CD4-positive, alpha-beta memory T cell (primary cell): ENCODE results near the gene SIVA1. TPM values are rescaled to one million over a fixed set of nuclear protein-coding genes. Genes with fewer than 3 reads are reported as not detected.
A peak's percentile ranks its signal among the peaks of the same experiment; 100 is the strongest.

ENCODE experiments used
- CTCF ChIA-PET: fragments of 350-600 bp; sonication (Branson Sonifier 250); formaldehyde crosslinking; loops from one replicate; lab custom pipeline; 2021; ENCODE audit warnings: inconsistent platforms; ENCODE audit not compliant: partially characterized antibody; lab: Charles Lee
- POLR2A ChIA-PET: fragments of 350-600 bp; sonication (Branson Sonifier 250); formaldehyde crosslinking; loops from one replicate; lab custom pipeline; 2021; ENCODE audit not compliant: partially characterized antibody; lab: Charles Lee
- DNase-seq, 5 donors: peaks; one replicate each; pipeline versions ENCODE4 v3.0.0 to v3.0.0-alpha.2; 2020 to 2022; ENCODE audit warnings: mixed read lengths in 1 of 5
- H3K27ac ChIP-seq: one replicate; pipeline ENCODE4 v1.7.0; 2013; ENCODE audit warnings: low read depth, low read length
- H3K27me3 ChIP-seq: 2 replicates; pipeline ENCODE4 v1.7.0; 2013; ENCODE audit warnings: mild to moderate bottlenecking, low read length, moderate library complexity; ENCODE audit not compliant: insufficient read depth
- H3K36me3 ChIP-seq: 2 replicates; pipeline ENCODE4 v1.7.0; 2013; ENCODE audit warnings: mild to moderate bottlenecking, low read length, moderate library complexity; ENCODE audit not compliant: insufficient read depth
- H3K4me1 ChIP-seq: 2 replicates; pipeline ENCODE4 v1.7.0; 2013; ENCODE audit warnings: mild to moderate bottlenecking, low read length, moderate library complexity; ENCODE audit not compliant: insufficient read depth
- H3K4me3 ChIP-seq, 2 donors: one replicate each; pipeline ENCODE4 v1.7.0; 2013; ENCODE audit warnings: low read length in 2 of 2, mild to moderate bottlenecking in 1 of 2
- H3K9me3 ChIP-seq, 2 donors: one replicate each; pipeline ENCODE4 v1.7.0; 2013; ENCODE audit warnings: low read length in 2 of 2, control low read depth in 1 of 2; ENCODE audit not compliant: control insufficient read depth in 1 of 2
- H3K27ac Mint-ChIP-seq, 7 donors: one replicate each; pipeline ENCODE4 v1.8.0; 2020 to 2021; ENCODE audit warnings: mixed read lengths in 7 of 7, mild to moderate bottlenecking in 6 of 7, inconsistent platforms in 3 of 7, moderate library complexity in 3 of 7
- H3K27me3 Mint-ChIP-seq, 2 donors: one replicate each; pipeline ENCODE4 v1.8.0; 2020 to 2021; ENCODE audit warnings: mixed read lengths in 2 of 2
- H3K36me3 Mint-ChIP-seq, 2 donors: one replicate each; pipeline ENCODE4 v1.8.0; 2020 to 2021; ENCODE audit warnings: mixed read lengths in 2 of 2, inconsistent platforms in 1 of 2, mild to moderate bottlenecking in 1 of 2
- H3K4me1 Mint-ChIP-seq, 4 donors: one replicate each; pipeline ENCODE4 v1.8.0; 2020 to 2021; ENCODE audit warnings: mixed read lengths in 4 of 4, mild to moderate bottlenecking in 1 of 4
- H3K4me3 Mint-ChIP-seq, 8 donors: one replicate each; pipeline ENCODE4 v1.8.0; 2020 to 2021; ENCODE audit warnings: mixed read lengths in 8 of 8, mild to moderate bottlenecking in 7 of 8, moderate library complexity in 6 of 8, inconsistent platforms in 3 of 8
- H3K9me3 Mint-ChIP-seq, 8 donors: one replicate each; pipeline ENCODE4 v1.8.0; 2020 to 2021; ENCODE audit warnings: mixed read lengths in 8 of 8, mild to moderate bottlenecking in 5 of 8, inconsistent platforms in 3 of 8, moderate library complexity in 1 of 8
- intact Hi-C: fragments of 100-400 bp; cut with micrococcal nuclease; formaldehyde crosslinking; loops from one replicate; pipeline ENCODE4 v1.15.1; 2023
- polyA plus RNA-seq, 2 donors: library from polyadenylated mRNA; unstranded; fragments of 300-500 nt; fragmentation: Illumina TruSeq; gene quantifications; one replicate each; pipeline ENCODE4 v1.2.3, GENCODE V29; 2021
- total RNA-seq, 2 experiments: library from RNA; stranded (reverse); gene quantifications; one replicate each; pipeline ENCODE4 v1.2.3, GENCODE V29; 2021

SIVA1 gene
- total and polyA plus RNA-seq, 4 experiments from 2014 or later, result 69.3 to 266 (median 144) TPM

DNA sequence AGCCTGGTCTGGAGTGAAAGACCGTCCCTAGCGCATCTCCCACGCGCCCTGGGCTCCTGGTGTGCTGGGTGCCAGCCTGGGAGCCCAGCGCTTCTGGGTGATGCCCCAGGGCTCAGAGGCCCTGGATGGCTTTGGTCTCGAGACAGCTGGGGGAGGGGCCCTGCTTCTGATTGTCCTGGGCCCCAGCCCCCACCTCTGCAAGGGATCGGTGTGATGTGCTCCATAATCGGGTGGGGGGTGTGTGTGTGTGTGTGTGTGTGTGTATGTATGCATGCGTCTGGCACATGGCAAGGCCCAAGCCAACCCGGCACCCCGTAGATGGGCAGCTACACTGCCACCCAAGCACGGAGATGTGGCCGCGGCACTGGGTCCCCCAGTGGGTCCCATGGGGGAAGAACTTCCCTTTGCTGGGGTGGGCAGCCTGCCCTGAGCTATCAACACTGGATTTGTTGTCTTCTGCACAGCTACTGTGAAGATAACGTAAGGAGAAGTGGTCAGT, 51.0 kb downstream of the SIVA1 start:
- CTCF ChIA-PET, result no interaction called here
- H3K4me3 ChIP-seq, result no peak overlapping the region
- Mint-ChIP-seq H3K36me3 (peaks cover 0 to 2% of the 10 kb centered on the region in 2 donors), H3K27me3 (no peaks in the 10 kb centered on the region), H3K4me3 (peak overlapping the region in 1 of 8 donors; percentile 46), H3K9me3 (no peaks in the 10 kb centered on the region), H3K27ac (no peak overlapping the region), H3K4me1 (peaks cover 9 to 42% (median 24%) of the 10 kb centered on the region in 4 donors)
- H3K9me3 ChIP-seq, result no peaks in the 10 kb centered on the region
- DNase-seq, result peak in 1 of 5 donors; percentile 31
- peaks cover 26% of the 10 kb centered on the region for H3K4me1 ChIP-seq
- no peaks in the 10 kb centered on the region for H3K36me3 ChIP-seq
- POLR2A ChIA-PET, result interaction anchor here (0.9 kb wide), 1 partner anchor 9 kb away, joined by 3 read pairs; no protein-coding TSS in a partner anchor
- no peaks in the 10 kb centered on the region for H3K27me3 ChIP-seq
- intact Hi-C loops, result no loop called here
- no peak overlapping the region for H3K27ac ChIP-seq

DNA sequence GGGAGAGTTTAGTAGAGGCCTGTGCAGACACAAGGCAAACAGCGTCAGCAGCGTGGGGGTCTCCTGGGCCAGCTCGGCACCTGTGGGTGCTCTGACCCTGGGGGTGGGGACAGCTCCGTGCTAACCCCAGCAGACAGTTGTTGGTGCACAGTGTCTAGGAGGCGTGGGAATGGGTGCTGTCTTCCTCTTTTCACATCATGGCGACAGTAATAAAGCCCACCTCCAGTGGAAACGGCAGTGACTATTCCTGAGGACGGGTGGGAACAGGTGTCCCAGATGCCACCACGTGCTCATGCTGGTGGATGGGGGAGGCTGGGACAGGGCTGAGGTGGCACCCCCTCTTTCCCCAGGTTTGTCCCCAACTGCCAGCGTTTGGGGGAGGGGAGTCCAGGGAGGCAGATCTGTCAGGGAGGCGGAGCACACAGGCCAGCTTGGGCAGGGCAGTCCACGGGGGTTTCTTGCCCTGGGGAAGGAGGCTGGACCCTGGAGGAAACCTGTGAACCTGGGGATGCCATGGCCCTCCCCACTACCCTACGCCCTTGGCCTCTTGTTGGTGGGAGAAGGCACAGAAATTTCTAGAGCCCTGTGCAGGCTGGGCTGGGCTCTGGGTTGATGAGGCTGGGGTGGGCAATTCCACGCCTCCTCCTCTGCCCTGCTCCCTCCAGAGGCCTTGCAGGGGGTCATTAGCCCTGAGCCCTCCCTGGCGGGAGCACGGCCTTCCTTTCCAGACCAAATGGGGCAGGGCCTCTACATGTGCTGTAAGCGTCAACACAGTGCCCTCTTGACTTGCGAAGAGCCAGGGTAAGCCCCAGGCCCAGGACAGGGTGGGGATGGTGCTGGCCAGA, 51.8 kb downstream of the SIVA1 start:
- H3K4me3 ChIP-seq, result no peak overlapping the region
- H3K27me3 ChIP-seq, result no peaks in the 10 kb centered on the region
- POLR2A ChIA-PET, result interaction anchor here (0.9 kb wide), 1 partner anchor 10 kb away, joined by 3 read pairs; no protein-coding TSS in a partner anchor
- no peak overlapping the region for H3K27ac ChIP-seq
- no peaks in the 10 kb centered on the region for H3K9me3 Mint-ChIP-seq
- peaks cover 4 to 35% (median 17%) of the 10 kb centered on the region in 4 donors for H3K4me1 Mint-ChIP-seq
- H3K27ac Mint-ChIP-seq, result no peak overlapping the region
- H3K4me3 Mint-ChIP-seq, result peak overlapping the region in 1 of 8 donors; percentile 46
- CTCF ChIA-PET, result no interaction called here
- H3K36me3 Mint-ChIP-seq, result peaks cover 0 to 2% of the 10 kb centered on the region in 2 donors
- no peaks in the 10 kb centered on the region for H3K27me3 Mint-ChIP-seq
- intact Hi-C loops, result no loop called here
- no peaks in the 10 kb centered on the region for H3K9me3 ChIP-seq
- peak in 1 of 5 donors; percentile 34 for DNase-seq
- peaks cover 26% of the 10 kb centered on the region for H3K4me1 ChIP-seq
- H3K36me3 ChIP-seq, result no peaks in the 10 kb centered on the region

- Mint-ChIP-seq H3K4me1 (peaks cover 4 to 32% (median 15%) of the 10 kb centered on the region in 4 donors), H3K36me3 (peaks cover 0 to 2% of the 10 kb centered on the region in 2 donors), H3K27ac (no peak overlapping the region), H3K4me3 (no peak overlapping the region), H3K9me3 (no peaks in the 10 kb centered on the region), H3K27me3 (no peaks in the 10 kb centered on the region)
- Histone ChIP-seq H3K36me3 (no peaks in the 10 kb centered on the region), H3K27me3 (no peaks in the 10 kb centered on the region), H3K27ac (no peak overlapping the region), H3K4me3 (no peak overlapping the region), H3K4me1 (peaks cover 26% of the 10 kb centered on the region), H3K9me3 (no peaks in the 10 kb centered on the region)
- POLR2A ChIA-PET, result no interaction called here
- intact Hi-C loops, result no loop called here
- CTCF ChIA-PET, result no interaction called here
- peak in 1 of 5 donors; percentile 16 for DNase-seq
These were observed 52.4 kb downstream of the SIVA1 start for GRCh38 chr14:104805326-104805678.

DNA sequence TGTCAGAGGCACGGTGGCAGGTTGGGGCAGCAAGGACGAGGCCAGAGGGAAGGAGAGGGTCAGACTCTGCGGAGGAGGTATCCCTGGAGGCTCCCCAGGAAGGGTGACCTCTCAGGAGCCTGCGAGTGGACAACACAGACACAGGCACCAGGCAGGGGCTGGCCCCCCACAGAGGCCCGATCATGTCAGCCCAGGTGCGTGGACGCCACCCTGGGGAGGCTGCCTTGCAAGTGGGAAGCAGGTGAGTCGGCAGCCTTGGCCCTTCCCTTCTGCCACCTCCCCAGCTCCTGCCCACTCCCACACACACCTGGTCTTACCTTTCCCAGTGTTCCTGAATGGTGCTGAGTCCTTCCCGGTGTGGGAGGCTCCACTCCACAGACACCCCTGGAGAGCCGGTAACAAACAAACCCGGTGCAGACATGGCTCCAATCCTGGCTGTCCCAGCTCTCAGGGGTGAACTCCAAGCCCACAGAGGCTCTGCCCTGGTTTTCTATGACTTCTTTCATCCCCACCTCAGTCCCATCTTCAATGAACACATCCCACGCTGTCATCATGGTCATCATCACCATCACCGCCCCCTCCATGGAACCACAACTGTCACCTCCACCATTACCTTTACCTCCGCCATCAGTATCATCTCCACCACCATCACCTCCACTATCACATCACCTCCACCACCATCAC, 53.1 kb downstream of the SIVA1 start:
- peak in 1 of 5 donors; percentile 14 for DNase-seq
- Mint-ChIP-seq H3K9me3 (no peaks in the 10 kb centered on the region), H3K4me1 (peaks cover 4 to 32% (median 15%) of the 10 kb centered on the region in 4 donors), H3K27me3 (no peaks in the 10 kb centered on the region), H3K4me3 (no peak overlapping the region), H3K27ac (peak overlapping the region in 2 of 7 donors; percentile 19 to 30), H3K36me3 (peaks cover 0 to 2% of the 10 kb centered on the region in 2 donors)
- Histone ChIP-seq H3K4me1 (peaks cover 26% of the 10 kb centered on the region), H3K27me3 (no peaks in the 10 kb centered on the region), H3K9me3 (no peaks in the 10 kb centered on the region), H3K36me3 (no peaks in the 10 kb centered on the region), H3K27ac (no peak overlapping the region), H3K4me3 (no peak overlapping the region)
- POLR2A ChIA-PET, result no interaction called here
- CTCF ChIA-PET, result interaction anchor here (1.7 kb wide), 1 partner anchor 20 kb away, joined by 5 read pairs; no protein-coding TSS in a partner anchor
- intact Hi-C loops, result no loop called here

DNA sequence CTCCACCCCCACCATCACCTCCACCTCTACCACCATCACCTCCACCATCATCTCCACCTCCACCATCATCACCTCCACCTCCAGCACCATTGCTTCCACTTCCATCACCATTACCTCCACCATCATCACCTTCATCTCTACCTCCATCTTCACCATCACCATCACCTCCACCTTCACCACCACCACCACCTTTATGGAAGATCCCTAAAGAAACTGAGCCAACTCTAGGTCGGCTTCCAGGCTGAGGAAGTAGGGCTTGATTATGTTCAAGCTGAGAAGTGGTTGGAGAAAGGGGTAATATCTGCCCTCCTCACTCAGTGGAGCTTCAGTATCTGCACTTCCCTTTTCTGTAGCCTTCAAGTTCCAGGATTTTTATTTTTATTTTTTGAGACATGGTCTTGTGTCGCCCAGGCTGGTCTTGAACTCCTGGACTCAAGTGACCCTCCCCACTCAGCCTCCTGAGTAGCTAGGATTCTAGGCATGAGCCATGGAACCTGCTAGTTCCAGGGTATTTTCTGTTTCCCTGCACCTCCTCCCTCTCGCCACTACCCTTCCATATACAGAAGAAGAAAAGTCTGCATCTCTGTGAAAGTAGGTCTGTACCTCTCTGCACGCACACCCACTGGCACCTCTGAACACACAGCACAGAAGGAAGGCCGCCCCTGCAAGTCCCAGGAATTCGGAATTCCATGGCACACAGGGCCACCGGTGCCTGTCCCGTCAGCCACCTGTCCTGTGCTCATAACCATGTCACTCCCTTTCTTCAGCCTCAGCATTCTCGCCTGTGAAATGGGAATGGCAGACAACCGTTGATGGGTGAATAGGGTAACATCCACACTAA, 53.9 kb downstream of the SIVA1 start:
- Histone ChIP-seq H3K4me3 (no peak overlapping the region), H3K36me3 (no peaks in the 10 kb centered on the region), H3K27ac (no peak overlapping the region), H3K4me1 (peaks cover 20% of the 10 kb centered on the region), H3K9me3 (no peaks in the 10 kb centered on the region), H3K27me3 (no peaks in the 10 kb centered on the region)
- peak overlapping the region in 3 of 7 donors; percentile 19 to 62 (median 30) for H3K27ac Mint-ChIP-seq
- DNase-seq, result peak in 1 of 5 donors; percentile 11
- intact Hi-C loops, result no loop called here
- peaks cover 4 to 24% (median 11%) of the 10 kb centered on the region in 4 donors for H3K4me1 Mint-ChIP-seq
- ChIA-PET CTCF (interaction anchor here (1.7 kb wide), 1 partner anchor 19 kb away, joined by 5 read pairs; no protein-coding TSS in a partner anchor), POLR2A (no interaction called here)
- peaks cover 0 to 2% of the 10 kb centered on the region in 2 donors for H3K36me3 Mint-ChIP-seq
- H3K9me3 Mint-ChIP-seq, result no peaks in the 10 kb centered on the region
- no peak overlapping the region for H3K4me3 Mint-ChIP-seq
- H3K27me3 Mint-ChIP-seq, result no peaks in the 10 kb centered on the region

DNA sequence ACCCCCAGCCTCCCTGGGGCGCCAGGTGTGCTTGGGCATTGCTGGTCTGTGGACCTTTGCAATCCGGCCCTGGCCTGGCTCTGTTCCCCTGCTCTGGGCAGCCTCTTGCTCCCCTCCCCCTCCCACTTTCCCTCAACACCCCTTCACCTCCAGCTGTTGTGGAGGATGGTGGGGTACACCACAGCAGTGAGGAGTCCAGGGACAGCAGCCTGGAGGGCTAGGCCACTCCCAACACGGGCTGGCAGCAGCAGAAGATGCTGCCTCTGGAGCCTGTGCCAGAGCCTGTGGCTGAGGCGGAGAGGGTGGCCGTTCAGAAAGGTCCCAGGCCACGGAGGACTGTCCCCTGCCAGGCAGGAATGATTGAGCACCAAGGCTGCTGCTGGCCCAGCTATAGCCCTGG, 55.5 kb downstream of the SIVA1 start:
- CTCF ChIA-PET, result no interaction called here
- intact Hi-C loops, result no loop called here
- POLR2A ChIA-PET, result no interaction called here
- Histone ChIP-seq H3K27ac (no peak overlapping the region), H3K36me3 (no peaks in the 10 kb centered on the region), H3K27me3 (no peaks in the 10 kb centered on the region), H3K9me3 (no peaks in the 10 kb centered on the region), H3K4me3 (no peak overlapping the region), H3K4me1 (peaks cover 10% of the 10 kb centered on the region)
- DNase-seq, result no peak
- Mint-ChIP-seq H3K27me3 (no peaks in the 10 kb centered on the region), H3K4me1 (peaks cover 3 to 11% (median 7%) of the 10 kb centered on the region in 4 donors), H3K4me3 (no peak overlapping the region), H3K27ac (no peak overlapping the region), H3K9me3 (no peaks in the 10 kb centered on the region), H3K36me3 (no peaks in the 10 kb centered on the region)
